Measurements from ENCODE around the gene SEMA4C.

GRCh38 chr2:96839875-96840850, 29.7 kb downstream of the SEMA4C start:
- TF ChIP-seq GATA3 (IDR thresholded peaks at IDR 0.05; ENCODE audit: low read depth, low read length), result no peak
- TF ChIP-seq GATA2 (IDR thresholded peaks at IDR 0.05; ENCODE audit: low read depth, low read length), result no peak

All from SH-SY5Y (cell line).